H9 (cell line): ENCODE measurements around the gene MYMK. TPM values are rescaled to one million over a fixed set of nuclear protein-coding genes. Genes with fewer than 3 reads are reported as not detected.

ENCODE experiments used
- DNase-seq: peaks from one replicate; pipeline ENCODE4 v3.0.0-alpha.2; 2017
- H2AFZ ChIP-seq: one replicate; pipeline ENCODE4 v1.6.1; 2013; ENCODE audit warnings: mild to moderate bottlenecking, low read length, control low read depth, moderate library complexity
- H2AK5ac ChIP-seq: 2 replicates; pipeline ENCODE4 v1.6.1; 2013; ENCODE audit warnings: low read length, control low read depth, mixed read lengths; ENCODE audit not compliant: insufficient read length
- H2BK120ac ChIP-seq: one replicate; pipeline ENCODE4 v1.6.1; 2013; ENCODE audit warnings: low read depth, mild to moderate bottlenecking, low read length, control low read depth, inconsistent platforms; ENCODE audit not compliant: poor library complexity, severe bottlenecking
- H2BK12ac ChIP-seq: 2 replicates; pipeline ENCODE4 v1.6.1; 2013; ENCODE audit warnings: low read length, control low read depth, mixed read lengths, low read depth; ENCODE audit not compliant: insufficient read length
- H2BK15ac ChIP-seq: 2 replicates; pipeline ENCODE4 v1.6.1; 2013; ENCODE audit warnings: low read depth, low read length, control low read depth
- H2BK20ac ChIP-seq: one replicate; pipeline ENCODE4 v1.6.1; 2013; ENCODE audit warnings: low read depth, mild to moderate bottlenecking, low read length, control low read depth, inconsistent platforms; ENCODE audit not compliant: poor library complexity, severe bottlenecking
- H2BK5ac ChIP-seq: 2 replicates; pipeline ENCODE4 v1.6.1; 2013; ENCODE audit warnings: low read length, control low read depth, mixed read lengths; ENCODE audit not compliant: insufficient read length
- H3K14ac ChIP-seq: 2 replicates; pipeline ENCODE4 v1.6.1; 2013; ENCODE audit warnings: low read length, control low read depth; ENCODE audit not compliant: insufficient read depth
- H3K18ac ChIP-seq: 2 replicates; pipeline ENCODE4 v1.6.1; 2013; ENCODE audit warnings: low read depth, mild to moderate bottlenecking, mixed read lengths, low read length, control low read depth; ENCODE audit not compliant: insufficient read length
- H3K23ac ChIP-seq: 2 replicates; pipeline ENCODE4 v1.6.1; 2013; ENCODE audit warnings: low read length, control low read depth, mixed read lengths, low read depth; ENCODE audit not compliant: insufficient read length
- H3K23me2 ChIP-seq: 2 replicates; pipeline ENCODE4 v1.6.1; 2013; ENCODE audit warnings: low read depth, mild to moderate bottlenecking, mixed read lengths, low read length, control low read depth; ENCODE audit not compliant: insufficient read length, poor library complexity, severe bottlenecking
- H3K27ac ChIP-seq: 2 replicates; pipeline ENCODE4 v1.5.1; 2013; ENCODE audit warnings: low read length, control low read depth, mixed read lengths, low read depth; ENCODE audit not compliant: insufficient read length
- H3K27me3 ChIP-seq: 2 replicates; pipeline ENCODE4 v1.6.1; 2013; ENCODE audit warnings: low read length, control low read depth, inconsistent platforms; ENCODE audit not compliant: insufficient read depth
- H3K4ac ChIP-seq: 2 replicates; pipeline ENCODE4 v1.6.1; 2013; ENCODE audit warnings: low read depth, mild to moderate bottlenecking, control low read depth, inconsistent platforms, low read length, moderate library complexity
- H3K4me1 ChIP-seq: 2 replicates; pipeline ENCODE4 v1.6.1; 2013; ENCODE audit warnings: low read length, control low read depth, inconsistent platforms; ENCODE audit not compliant: insufficient read depth
- H3K4me2 ChIP-seq: 2 replicates; pipeline ENCODE4 v1.6.1; 2013; ENCODE audit warnings: low read length, control low read depth, mixed read lengths; ENCODE audit not compliant: insufficient read length, insufficient read depth
- H3K56ac ChIP-seq: 2 replicates; pipeline ENCODE4 v1.6.1; 2013; ENCODE audit warnings: low read depth, mild to moderate bottlenecking, mixed read lengths, low read length, control low read depth; ENCODE audit not compliant: insufficient read length
- H3K79me1 ChIP-seq: 2 replicates; pipeline ENCODE4 v1.6.1; 2013; ENCODE audit warnings: low read depth, mild to moderate bottlenecking, moderate library complexity, low read length, control low read depth, inconsistent platforms; ENCODE audit not compliant: insufficient read depth, poor library complexity, severe bottlenecking
- H3K79me2 ChIP-seq: 2 replicates; pipeline ENCODE4 v1.6.1; 2013; ENCODE audit warnings: low read length, control low read depth, inconsistent platforms; ENCODE audit not compliant: insufficient read depth
- H3K9ac ChIP-seq: 2 replicates; pipeline ENCODE4 v1.6.1; 2013; ENCODE audit warnings: low read length, control low read depth, mixed read lengths; ENCODE audit not compliant: insufficient read length; ENCODE audit errors: extremely low read depth
- H3K9me3 ChIP-seq: one replicate; pipeline ENCODE4 v1.6.1; 2013; ENCODE audit warnings: low read depth, low read length, inconsistent platforms; ENCODE audit not compliant: control insufficient read depth
- H3T11ph ChIP-seq: one replicate; pipeline ENCODE4 v1.6.1; 2013; ENCODE audit warnings: mild to moderate bottlenecking, low read length, control low read depth, inconsistent platforms
- H4K20me1 ChIP-seq: one replicate; pipeline ENCODE4 v1.6.1; 2013; ENCODE audit not compliant: control insufficient read depth, insufficient read length, insufficient read depth
- H4K5ac ChIP-seq: 2 replicates; pipeline ENCODE4 v1.6.1; 2013; ENCODE audit warnings: low read depth, mild to moderate bottlenecking, mixed read lengths, low read length, control low read depth; ENCODE audit not compliant: insufficient read length
- H4K8ac ChIP-seq: replicated peaks from 2 replicates; pipeline ENCODE4 v1.6.1; 2013; ENCODE audit warnings: low read length, control low read depth, mixed read lengths, low read depth; ENCODE audit not compliant: insufficient read length
- H4K91ac ChIP-seq: 2 replicates; pipeline ENCODE4 v1.6.1; 2013; ENCODE audit warnings: low read depth, mild to moderate bottlenecking, moderate library complexity, mixed read lengths, low read length, control low read depth; ENCODE audit not compliant: insufficient read length
- H3K27ac Mint-ChIP-seq, 3 experiments: 2 replicates in 2 of 3; 3 replicates in 1 of 3; pipeline ENCODE4 v1.8.0; 2020 to 2021; ENCODE audit warnings: mixed read lengths in 3 of 3, mild to moderate bottlenecking in 1 of 3, moderate library complexity in 1 of 3
- H3K27me3 Mint-ChIP-seq: 2 replicates; pipeline ENCODE4 v1.8.0; 2021; ENCODE audit warnings: low read depth, mild to moderate bottlenecking, moderate library complexity, mixed read lengths
- H3K36me3 Mint-ChIP-seq, 3 experiments: 2 replicates in 2 of 3; 3 replicates in 1 of 3; pipeline ENCODE4 v1.8.0; 2020 to 2021; ENCODE audit warnings: low read depth in 3 of 3, mixed read lengths in 3 of 3; ENCODE audit not compliant: insufficient read depth in 1 of 3
- H3K4me1 Mint-ChIP-seq, 2 experiments: 2 replicates each; pipeline ENCODE4 v1.8.0; 2020; ENCODE audit warnings: mixed read lengths in 2 of 2
- H3K4me3 Mint-ChIP-seq, 2 experiments: 2 replicates in 1 of 2; 3 replicates in 1 of 2; pipeline ENCODE4 v1.8.0; 2020 to 2021; ENCODE audit warnings: mild to moderate bottlenecking in 2 of 2, mixed read lengths in 2 of 2, moderate library complexity in 1 of 2
- H3K9me3 Mint-ChIP-seq, 2 experiments: 2 replicates in 1 of 2; 3 replicates in 1 of 2; pipeline ENCODE4 v1.8.0; 2020; ENCODE audit warnings: mild to moderate bottlenecking in 2 of 2, mixed read lengths in 2 of 2, moderate library complexity in 1 of 2
- CTCF ChIP-seq: fragments of 200-600 bp; sonication (generic); conservative IDR thresholded peaks from 3 replicates; pipeline ENCODE4 v1.8.0; 2021; ENCODE audit warnings: antibody characterized with exemption, mild to moderate bottlenecking
- WGBS: extraction: QIAGEN DNeasy Blood & Tissue Kit; methylation state at CpG from one replicate; pipeline ENCODE4 v1.1.7; 2013; ENCODE audit warnings: missing lambda C conversion rate, low lambda C conversion rate, mixed read lengths; ENCODE audit not compliant: insufficient read length; ENCODE audit errors: extremely low coverage; 5-methylcytosine and 5-hydroxymethylcytosine counted together
- total RNA-seq: library from RNA; stranded (reverse); gene quantifications from 2 replicates; pipeline ENCODE4 v1.2.1, GENCODE V29; 2021

The MYMK gene
- total RNA-seq, 1 experiment from 2014 or later, result not detected

GRCh38 chr9:133490201-133490681, 34.5 kb downstream of the MYMK start:
- Mint-ChIP-seq H3K36me3 (no peaks in the 10 kb centered on the region), H3K9me3 (no peaks in the 10 kb centered on the region), H3K4me3 (no peak overlapping the region), H3K27me3 (no peaks in the 10 kb centered on the region; the same call in 1 of the 2 replicates), H3K4me1 (0 out of 4 replicates have a peak, but pooled peaks cover 0 to 2% of the 10 kb centered on the region in 2 experiments), H3K27ac (0 out of 7 replicates have a peak overlapping the region, but pooled peaks of 1 of the 3 experiments have one; percentile 65)
- H3K23me2 ChIP-seq, result no peaks in the 10 kb centered on the region
- DNase-seq, result no peak
- H2AFZ ChIP-seq, result no peak overlapping the region
- no peak overlapping the region for H2BK15ac ChIP-seq
- no peaks in the 10 kb centered on the region for H3K4me1 ChIP-seq
- H2BK120ac ChIP-seq, result no peak overlapping the region
- no peak overlapping the region for H3K4me2 ChIP-seq
- H3K56ac ChIP-seq, result no peak overlapping the region
- no peaks in the 10 kb centered on the region for H3K9me3 ChIP-seq
- no peak overlapping the region for H2AK5ac ChIP-seq
- H3K4ac ChIP-seq, result no peak overlapping the region
- H2BK20ac ChIP-seq, result no peak overlapping the region
- H4K20me1 ChIP-seq, result no peaks in the 10 kb centered on the region
- no peak overlapping the region for H2BK12ac ChIP-seq
- no peak overlapping the region for H3K23ac ChIP-seq
- no CpG with 5 or more reads among the region's 13 CpGs for WGBS
- TF ChIP-seq CTCF, result no peak
- H4K5ac ChIP-seq, result no peak overlapping the region
- no peaks in the 10 kb centered on the region for H3K79me1 ChIP-seq
- no peak overlapping the region for H3T11ph ChIP-seq
- H2BK5ac ChIP-seq, result no peak overlapping the region
- H3K14ac ChIP-seq, result no peak overlapping the region
- H4K8ac ChIP-seq, result no peak overlapping the region
- H3K9ac ChIP-seq, result no peak overlapping the region
- no peaks in the 10 kb centered on the region for H3K27me3 ChIP-seq
- H4K91ac ChIP-seq, result no peak overlapping the region
- no peak overlapping the region for H3K18ac ChIP-seq
- H3K79me2 ChIP-seq, result no peaks in the 10 kb centered on the region
- H3K27ac ChIP-seq, result no peak overlapping the region
